Choroid plexus epithelial cell (primary cell): Measurements from ENCODE around the gene PSMD3.
A peak's percentile ranks its signal among the peaks of the same experiment; 100 is the strongest.
"Not testable (repeated sequence)": the region's sequence is repeated elsewhere in the genome, so short reads cannot be mapped to it uniquely, and the experiment has no call there.

Experiments
- DNase-seq: peaks from one replicate; pipeline ENCODE4 v3.0.0-alpha.2; 2010; ENCODE audit warnings: low read depth
- H3K4me3 ChIP-seq: 2 replicates; pipeline ENCODE4 v1.5.1; 2011; ENCODE audit warnings: low read depth, mild to moderate bottlenecking, control low read depth, low read length, moderate library complexity
- CTCF ChIP-seq: conservative IDR thresholded peaks from 2 replicates; pipeline ENCODE4 v1.5.1; 2011; ENCODE audit warnings: low read depth, mild to moderate bottlenecking, control low read depth, inconsistent platforms, low read length, moderate library complexity

The PSMD3 gene

GRCh38 chr17:40005520-40005919 is 24.9 kb downstream of the PSMD3 start:
- DNase-seq, result no peak
- no peak overlapping the region for H3K4me3 ChIP-seq
- no peak for TF ChIP-seq CTCF

DNA sequence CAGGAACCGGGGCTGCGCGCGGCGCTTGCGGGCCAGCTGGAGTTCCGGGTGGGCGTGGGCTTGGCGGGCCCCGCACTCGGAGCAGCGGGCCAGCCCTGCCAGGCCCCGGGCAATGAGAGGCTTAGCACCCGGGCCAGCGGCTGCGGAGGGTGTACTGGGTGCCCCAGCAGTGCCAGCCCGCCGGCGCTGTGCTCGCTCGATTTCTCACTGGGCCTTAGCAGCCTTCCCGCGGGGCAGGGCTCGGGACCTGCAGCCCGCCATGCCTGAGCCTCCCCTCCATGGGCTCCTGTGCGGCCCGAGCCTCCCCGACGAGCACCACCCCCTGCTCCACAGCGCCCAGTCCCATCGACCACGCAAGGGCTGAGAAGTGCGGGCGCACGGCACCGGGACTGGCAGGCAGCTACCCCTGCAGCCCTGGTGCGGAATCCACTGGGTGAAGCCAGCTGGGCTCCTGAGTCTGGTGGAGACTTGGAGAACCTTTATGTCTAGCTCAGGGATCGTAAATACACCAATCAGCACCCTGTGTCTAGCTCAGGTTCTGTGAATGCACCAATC is 30.4 kb downstream of the PSMD3 start:
- not testable (repeated sequence) for DNase-seq

GRCh38 chr17:40012017-40012647 is 31.5 kb downstream of the PSMD3 start:
- not testable (repeated sequence) for H3K4me3 ChIP-seq

More for the DNA sequence above, 30.4 kb downstream of the PSMD3 start:
- not testable (repeated sequence) for H3K4me3 ChIP-seq

DNA sequence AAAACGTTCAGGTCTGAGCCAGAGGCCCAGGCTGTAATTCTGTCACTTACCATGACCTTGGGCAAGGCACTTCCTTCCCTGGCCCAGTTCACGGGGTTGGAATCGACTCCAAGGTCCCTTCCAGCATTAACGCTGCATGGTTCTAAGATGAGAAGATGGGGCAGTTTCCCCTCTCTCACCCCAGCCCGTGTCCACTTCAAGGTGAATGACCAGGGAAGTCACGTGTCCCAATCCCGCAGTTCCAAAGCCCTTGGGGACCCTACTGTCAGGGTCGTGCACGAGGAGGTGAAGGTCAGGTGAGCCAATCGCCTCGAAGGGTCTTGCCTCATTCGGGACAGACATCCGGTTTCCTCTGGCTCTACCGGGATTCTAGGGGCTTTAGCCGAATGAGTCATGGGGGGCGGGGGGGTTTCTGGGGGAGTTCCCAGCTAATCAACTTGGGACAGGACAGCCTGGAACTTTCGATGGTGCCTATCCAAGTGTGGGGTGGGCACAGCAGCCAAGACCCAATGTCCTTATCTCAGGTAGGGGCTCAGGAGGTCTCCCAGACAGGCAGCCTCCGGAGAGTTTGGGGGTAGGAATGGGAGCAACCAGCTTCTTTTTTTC is 33.9 kb downstream of the PSMD3 start:
- H3K4me3 ChIP-seq, result no peak overlapping the region
- DNase-seq, result peak; percentile 13
- no peak for TF ChIP-seq CTCF

More at GRCh38 chr17:40012017-40012647, 31.5 kb downstream of the PSMD3 start:
- DNase-seq, result not testable (repeated sequence)

GRCh38 chr17:40015005-40015997 is 34.7 kb downstream of the PSMD3 start, which contains the start of gene CSF3:
CSF3 (plus strand) TSS chr17:40015440; CDS start chr17:40015475, 35 bp downstream.
- DNase-seq, result no peak
- no peak within 1 kb of the TSS for H3K4me3 ChIP-seq
- TF ChIP-seq CTCF, result no peak

GRCh38 chr17:40015998-40016985 is 35.7 kb downstream of the PSMD3 start:
- no peak for DNase-seq
- H3K4me3 ChIP-seq, result no peak overlapping the region
- no peak for TF ChIP-seq CTCF

- no peak for DNase-seq
- no peak for TF ChIP-seq CTCF
Measured at GRCh38 chr17:40017422-40018080, 36.9 kb downstream of the PSMD3 start.

More at GRCh38 chr17:40017422-40018080, 36.9 kb downstream of the PSMD3 start:
- no peak overlapping the region for H3K4me3 ChIP-seq
